GM12878 (cell line): ENCODE measurements around the gene PLPPR1.
"Not testable (repeated sequence)": the region's sequence is repeated elsewhere in the genome, so short reads cannot be mapped to it uniquely, and the experiment has no call there.

Experiments
- ATF7 ChIP-seq: fragments of 450-650 bp; IDR thresholded peaks from 2 replicates; pipeline ENCODE4 v1.6.1; 2016; ENCODE audit warnings: low read depth, mild to moderate bottlenecking
- BRCA1 ChIP-seq: IDR thresholded peaks from 2 replicates; pipeline ENCODE4 v1.6.1; 2011; ENCODE audit warnings: low read depth, low read length, improper control_type of control experiment
- CEBPB ChIP-seq, 2 experiments: fragments of 150-350 bp in 1 of 2; IDR thresholded peaks; 2 replicates each; pipeline ENCODE4 v1.6.1; 2012 to 2014; ENCODE audit warnings: low read depth in 2 of 2, low read length in 2 of 2, borderline replicate concordance in 1 of 2, inconsistent platforms in 1 of 2
- CUX1 ChIP-seq: IDR thresholded peaks from 2 replicates; pipeline ENCODE4 v1.6.1; 2012; ENCODE audit warnings: improper control_type of control experiment, low read depth, low read length; ENCODE audit not compliant: insufficient replicate concordance
- LARP7 ChIP-seq: fragments of 450-650 bp; IDR thresholded peaks from 2 replicates; pipeline ENCODE4 v1.6.1; 2017; ENCODE audit warnings: mild to moderate bottlenecking
- MXI1 ChIP-seq: fragments of 150-350 bp; IDR thresholded peaks from 2 replicates; pipeline ENCODE4 v1.6.1; 2011; ENCODE audit warnings: low read depth, mild to moderate bottlenecking, inconsistent platforms, low read length, improper control_type of control experiment
- NR2C2 ChIP-seq: IDR thresholded peaks from 2 replicates; pipeline ENCODE4 v1.6.1; 2011; ENCODE audit warnings: borderline replicate concordance, low read depth; ENCODE audit not compliant: control insufficient read depth, insufficient read length
- POLR2A ChIP-seq: IDR thresholded peaks from 2 replicates; pipeline ENCODE4 v1.6.1; 2011; ENCODE audit warnings: low read depth, mild to moderate bottlenecking, low read length
- POLR2AphosphoS5 ChIP-seq: IDR thresholded peaks from 2 replicates; pipeline ENCODE4 v1.6.1; 2011; ENCODE audit warnings: mild to moderate bottlenecking, low read length, inconsistent platforms
- RAD51 ChIP-seq: fragments of 450-650 bp; IDR thresholded peaks from 2 replicates; pipeline ENCODE4 v1.6.1; 2016; ENCODE audit warnings: moderate library complexity, mild to moderate bottlenecking, inconsistent platforms
- TCF7 ChIP-seq: IDR thresholded peaks from 2 replicates; pipeline ENCODE4 v1.6.1; 2014; ENCODE audit warnings: antibody characterized with exemption, borderline replicate concordance
- TF ChIP-seq, protein P1 (sequence below), 3 experiments: IDR thresholded peaks in 2 of 3; conservative IDR thresholded peaks in 1 of 3; 2 replicates each; pipeline ENCODE4 v1.5.1; 2011; ENCODE audit warnings: low read depth in 3 of 3, low read length in 3 of 3, mild to moderate bottlenecking in 3 of 3, control low read depth in 2 of 3, moderate library complexity in 2 of 3, inconsistent platforms in 1 of 3, mixed read lengths in 1 of 3; ENCODE audit not compliant: control insufficient read depth in 2 of 3, insufficient read depth in 1 of 3; ENCODE audit errors: extremely low read depth in 1 of 3

- TF ChIP-seq, protein P1, sequence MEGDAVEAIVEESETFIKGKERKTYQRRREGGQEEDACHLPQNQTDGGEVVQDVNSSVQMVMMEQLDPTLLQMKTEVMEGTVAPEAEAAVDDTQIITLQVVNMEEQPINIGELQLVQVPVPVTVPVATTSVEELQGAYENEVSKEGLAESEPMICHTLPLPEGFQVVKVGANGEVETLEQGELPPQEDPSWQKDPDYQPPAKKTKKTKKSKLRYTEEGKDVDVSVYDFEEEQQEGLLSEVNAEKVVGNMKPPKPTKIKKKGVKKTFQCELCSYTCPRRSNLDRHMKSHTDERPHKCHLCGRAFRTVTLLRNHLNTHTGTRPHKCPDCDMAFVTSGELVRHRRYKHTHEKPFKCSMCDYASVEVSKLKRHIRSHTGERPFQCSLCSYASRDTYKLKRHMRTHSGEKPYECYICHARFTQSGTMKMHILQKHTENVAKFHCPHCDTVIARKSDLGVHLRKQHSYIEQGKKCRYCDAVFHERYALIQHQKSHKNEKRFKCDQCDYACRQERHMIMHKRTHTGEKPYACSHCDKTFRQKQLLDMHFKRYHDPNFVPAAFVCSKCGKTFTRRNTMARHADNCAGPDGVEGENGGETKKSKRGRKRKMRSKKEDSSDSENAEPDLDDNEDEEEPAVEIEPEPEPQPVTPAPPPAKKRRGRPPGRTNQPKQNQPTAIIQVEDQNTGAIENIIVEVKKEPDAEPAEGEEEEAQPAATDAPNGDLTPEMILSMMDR (IDR thresholded peaks at IDR 0.05 in 2 of 3, conservative IDR thresholded peaks at IDR 0.05 in 1 of 3; ENCODE audit: control insufficient read depth in 2 of 3, extremely low read depth in 1 of 3, insufficient read depth in 1 of 3, low read depth in 3 of 3, low read length in 3 of 3), result not testable (repeated sequence)
- not testable (repeated sequence) for TF ChIP-seq CEBPB (IDR thresholded peaks at IDR 0.05; ENCODE audit: borderline replicate concordance in 1 of 2, low read depth in 2 of 2, low read length in 2 of 2); ATF7; RAD51; LARP7; POLR2AphosphoS5; CUX1; BRCA1; MXI1; NR2C2; TCF7; POLR2A
Observed at GRCh38 chr9:101039581-101039980, 11.1 kb downstream of the PLPPR1 start.
